GM12864 (cell line): ENCODE measurements around the gene TMEM91.

ENCODE experiments used
- DNase-seq: peaks from one replicate; pipeline ENCODE4 v3.0.0-alpha.2; 2011; ENCODE audit warnings: low read depth
- H3K4me3 ChIP-seq: 2 replicates; pipeline ENCODE4 v1.5.1; 2011; ENCODE audit warnings: mild to moderate bottlenecking, low read depth, low read length, control low read depth
- CTCF ChIP-seq: IDR thresholded peaks from 2 replicates; pipeline ENCODE4 v1.5.1; 2011; ENCODE audit warnings: low read depth, mild to moderate bottlenecking, moderate library complexity, low read length, control low read depth, inconsistent platforms; ENCODE audit errors: missing control alignments

Gene TMEM91

GRCh38 chr19:41357746-41358145 lies 18.6 kb upstream of the TMEM91 start:
- H3K4me3 ChIP-seq, result no peak overlapping the region
- no peak for DNase-seq
- no peak for TF ChIP-seq CTCF

GRCh38 chr19:41359741-41360140 lies 16.6 kb upstream of the TMEM91 start:
- no peak for TF ChIP-seq CTCF
- DNase-seq, result no peak

GRCh38 chr19:41362143-41362847 lies 14.0 kb upstream of the TMEM91 start:
- TF ChIP-seq CTCF, result no peak
- DNase-seq, result no peak
- no peak overlapping the region for H3K4me3 ChIP-seq

More at GRCh38 chr19:41359741-41360140, 16.6 kb upstream of the TMEM91 start:
- H3K4me3 ChIP-seq, result no peak overlapping the region

GRCh38 chr19:41363371-41363752 lies 13.0 kb upstream of the TMEM91 start:
- DNase-seq, result no peak
- TF ChIP-seq CTCF, result no peak
- H3K4me3 ChIP-seq, result peak overlapping the region; percentile 73

GRCh38 chr19:41363753-41364523 lies 12.4 kb upstream of the TMEM91 start, which contains the start of gene B9D2:
TSS of gene B9D2 (minus strand) at chr19:41364149. CDS start at chr19:41363519, 630 bp downstream.
- DNase-seq, result peak; percentile 97
- no peak for TF ChIP-seq CTCF
- peak within 1 kb of the TSS; percentile 73 for H3K4me3 ChIP-seq

GRCh38 chr19:41364524-41365391 lies 11.6 kb upstream of the TMEM91 start:
- no peak for DNase-seq
- no peak for TF ChIP-seq CTCF
- H3K4me3 ChIP-seq, result peak overlapping the region; percentile 73
